WTC11 (cell line): Measurements from ENCODE around the gene TMEM121B. TPM values are rescaled to one million over a fixed set of nuclear protein-coding genes. Genes with fewer than 3 reads are reported as not detected.

Experiments
- ATAC-seq: fragments of 200-7000 bp; cut with Tn5 transposase; 2 replicates; pipeline ENCODE4 v1.10.0; 2021; ENCODE audit warnings: mild to moderate bottlenecking, moderate library complexity
- CTCF ChIA-PET: fragments of 300-600 bp; sonication (Branson Sonifier 250); formaldehyde crosslinking; loops from one replicate; lab custom pipeline; 2021; ENCODE audit warnings: antibody characterized with exemption; lab: Charles Lee
- POLR2A ChIA-PET: fragments of 350-600 bp; sonication (Branson Sonifier 250); formaldehyde crosslinking; loops from one replicate; lab custom pipeline; 2021; ENCODE audit warnings: antibody characterized with exemption; lab: Charles Lee
- DNase-seq: peaks from one replicate; pipeline ENCODE4 v3.0.0; 2021; ENCODE audit warnings: low spot score
- H3K27ac Mint-ChIP-seq: 2 replicates; pipeline ENCODE4 v1.8.0; 2021; ENCODE audit warnings: mixed read lengths
- H3K27me3 Mint-ChIP-seq: 2 replicates; pipeline ENCODE4 v1.8.0; 2021; ENCODE audit warnings: low read depth, mild to moderate bottlenecking, moderate library complexity, mixed read lengths
- H3K36me3 Mint-ChIP-seq: 2 replicates; pipeline ENCODE4 v1.8.0; 2021; ENCODE audit warnings: mixed read lengths
- H3K4me1 Mint-ChIP-seq: 2 replicates; pipeline ENCODE4 v1.8.0; 2022; ENCODE audit warnings: mixed read lengths
- H3K4me3 Mint-ChIP-seq: 2 replicates; pipeline ENCODE4 v1.8.0; 2021; ENCODE audit warnings: mild to moderate bottlenecking, moderate library complexity, mixed read lengths
- H3K9me3 Mint-ChIP-seq: 2 replicates; pipeline ENCODE4 v1.8.0; 2021; ENCODE audit warnings: mixed read lengths
- AR ChIP-seq: fragments of 250-450 bp; sonication (Bioruptor Pico); IDR thresholded peaks from 2 replicates; pipeline ENCODE4 v1.9.0; 2021; ENCODE audit warnings: mild to moderate bottlenecking
- ATF3 ChIP-seq: sonication (generic); formaldehyde crosslinking; conservative IDR thresholded peaks from 2 replicates; pipeline ENCODE4 v1.8.1; 2022; ENCODE audit warnings: mild to moderate bottlenecking, missing genetic modification reagents
- CBFB ChIP-seq: sonication (generic); formaldehyde crosslinking; IDR thresholded peaks from 2 replicates; pipeline ENCODE4 v1.8.1; 2022; ENCODE audit warnings: mild to moderate bottlenecking, low read depth, missing genetic modification reagents
- E2F4 ChIP-seq: sonication (generic); formaldehyde crosslinking; IDR thresholded peaks from 2 replicates; pipeline ENCODE4 v1.8.1; 2022; ENCODE audit warnings: low read depth, mild to moderate bottlenecking, moderate library complexity, missing genetic modification reagents, borderline replicate concordance
- ETV6 ChIP-seq: sonication (generic); formaldehyde crosslinking; IDR thresholded peaks from 2 replicates; pipeline ENCODE4 v1.8.1; 2022; ENCODE audit warnings: mild to moderate bottlenecking, missing genetic modification reagents
- FOXJ3 ChIP-seq: sonication (generic); formaldehyde crosslinking; IDR thresholded peaks from 2 replicates; pipeline ENCODE4 v1.9.0; 2021; ENCODE audit warnings: missing genetic modification reagents, mild to moderate bottlenecking, borderline replicate concordance
- HMGXB4 ChIP-seq: sonication (generic); formaldehyde crosslinking; IDR thresholded peaks from 2 replicates; pipeline ENCODE4 v1.8.1; 2023; ENCODE audit warnings: mild to moderate bottlenecking, moderate library complexity, missing genetic modification reagents
- JUN ChIP-seq: sonication (generic); formaldehyde crosslinking; IDR thresholded peaks from 2 replicates; pipeline ENCODE4 v1.8.0; 2023; ENCODE audit warnings: mild to moderate bottlenecking, missing genetic modification reagents
- MLX ChIP-seq: sonication (generic); formaldehyde crosslinking; IDR thresholded peaks from 2 replicates; pipeline ENCODE4 v1.8.1; 2023; ENCODE audit warnings: mild to moderate bottlenecking, missing genetic modification reagents, moderate library complexity
- MXD4 ChIP-seq: fragments of 250-450 bp; sonication (Bioruptor Pico); IDR thresholded peaks from 2 replicates; pipeline ENCODE4 v1.8.0; 2021; ENCODE audit warnings: mild to moderate bottlenecking, moderate library complexity, borderline replicate concordance
- OVOL2 ChIP-seq: fragments of 250-450 bp; sonication (Bioruptor Pico); IDR thresholded peaks from 2 replicates; pipeline ENCODE4 v1.9.0; 2021; ENCODE audit warnings: mild to moderate bottlenecking, borderline replicate concordance
- RELA ChIP-seq: sonication (generic); formaldehyde crosslinking; IDR thresholded peaks from 2 replicates; pipeline ENCODE4 v1.8.1; 2022; ENCODE audit warnings: missing genetic modification reagents, mild to moderate bottlenecking, borderline replicate concordance
- TEAD4 ChIP-seq: sonication (generic); formaldehyde crosslinking; IDR thresholded peaks from 2 replicates; pipeline ENCODE4 v1.8.0; 2022; ENCODE audit warnings: mild to moderate bottlenecking, missing genetic modification reagents
- ZBTB43 ChIP-seq: sonication (generic); formaldehyde crosslinking; IDR thresholded peaks from 2 replicates; pipeline ENCODE4 v1.8.1; 2023; ENCODE audit warnings: mild to moderate bottlenecking, missing genetic modification reagents
- ZNF232 ChIP-seq: sonication (generic); formaldehyde crosslinking; IDR thresholded peaks from 2 replicates; pipeline ENCODE4 v1.8.0; 2022; ENCODE audit warnings: mild to moderate bottlenecking, missing genetic modification reagents
- ZNF425 ChIP-seq: fragments of 250-450 bp; sonication (Bioruptor Pico); conservative IDR thresholded peaks from 2 replicates; pipeline ENCODE4 v1.9.0; 2021; ENCODE audit warnings: mild to moderate bottlenecking
- ZNF671 ChIP-seq: fragments of 250-450 bp; sonication (Bioruptor Pico); IDR thresholded peaks from 2 replicates; pipeline ENCODE4 v1.8.0; 2021; ENCODE audit warnings: mild to moderate bottlenecking
- total RNA-seq: library from RNA; stranded (reverse); gene quantifications from 3 replicates; pipeline ENCODE4 v1.2.3, GENCODE V29; 2021

Gene TMEM121B
- total RNA-seq, 1 experiment from 2014 or later, result 7.5 TPM

GRCh38 chr22:17115236-17115635 lies 5.9 kb downstream of the TMEM121B start (continued):
- TF ChIP-seq TEAD4 (CRISPR knock-in tag) (no peak), E2F4 (CRISPR knock-in tag) (no peak), ETV6 (CRISPR knock-in tag) (no peak)

- peaks cover 3% of the 10 kb centered on the region; the same call in 1 of the 2 replicates for H3K27me3 Mint-ChIP-seq
- ATAC-seq (no peak), DNase-seq (no peak)
- TF ChIP-seq ZNF232, result no peak
- TF ChIP-seq OVOL2 (CRISPR knock-in tag), result no peak
- TF ChIP-seq JUN (CRISPR knock-in tag), result no peak
- no peak for TF ChIP-seq RELA
- H3K4me1 Mint-ChIP-seq, result peaks cover 23% of the 10 kb centered on the region
- H3K27ac Mint-ChIP-seq, result no peak overlapping the region
- H3K9me3 Mint-ChIP-seq, result no peaks in the 10 kb centered on the region
- H3K36me3 Mint-ChIP-seq, result no peaks in the 10 kb centered on the region
- no peak overlapping the region for H3K4me3 Mint-ChIP-seq
- ChIA-PET POLR2A (interaction anchor here (0.6 kb wide), 1 partner anchor 320 kb away, joined by 8 read pairs; no protein-coding TSS in a partner anchor), CTCF (interaction anchor here (1.2 to 2.9 kb wide), 4 partner anchors 19 to 119 kb away, joined by 3 to 9 read pairs (median 5); no protein-coding TSS in a partner anchor)
These were observed 6.3 kb downstream of the TMEM121B start for GRCh38 chr22:17114898-17115235.

GRCh38 chr22:17114173-17114897 lies 6.8 kb downstream of the TMEM121B start:
- no peak overlapping the region for H3K4me3 Mint-ChIP-seq
- no peaks in the 10 kb centered on the region for H3K9me3 Mint-ChIP-seq
- POLR2A ChIA-PET, result no interaction called here
- no peak for TF ChIP-seq ATF3
- no peak for TF ChIP-seq MXD4 (CRISPR knock-in tag)
- no peak for TF ChIP-seq CBFB (CRISPR knock-in tag)
- TF ChIP-seq MLX (CRISPR knock-in tag), result no peak
- TF ChIP-seq ETV6 (CRISPR knock-in tag), result no peak
- H3K27ac Mint-ChIP-seq, result no peak overlapping the region; the same call in 1 of the 2 replicates
- ATAC-seq, result no peak
- no peaks in the 10 kb centered on the region; the same call in 1 of the 2 replicates for H3K36me3 Mint-ChIP-seq
- no peaks in the 10 kb centered on the region; the same call in 1 of the 2 replicates for H3K27me3 Mint-ChIP-seq
- peaks cover 23% of the 10 kb centered on the region for H3K4me1 Mint-ChIP-seq
- no peak for DNase-seq
- CTCF ChIA-PET, result interaction anchor here (1.2 to 2.9 kb wide), 4 partner anchors 18 to 120 kb away, joined by 3 to 9 read pairs (median 5); no protein-coding TSS in a partner anchor

- H3K9me3 Mint-ChIP-seq, result no peaks in the 10 kb centered on the region
- H3K27ac Mint-ChIP-seq, result no peak overlapping the region
- peaks cover 23% of the 10 kb centered on the region for H3K4me1 Mint-ChIP-seq
- no peak for ATAC-seq
- H3K4me3 Mint-ChIP-seq, result no peak overlapping the region
- no peaks in the 10 kb centered on the region; the same call in 1 of the 2 replicates for H3K27me3 Mint-ChIP-seq
- no peaks in the 10 kb centered on the region; the same call in 1 of the 2 replicates for H3K36me3 Mint-ChIP-seq
- ChIA-PET POLR2A (no interaction called here), CTCF (interaction anchor here (0.6 to 1.3 kb wide), 2 partner anchors 18 to 58 kb away, joined by 3 to 4 read pairs; no protein-coding TSS in a partner anchor)
- DNase-seq, result no peak
- TF ChIP-seq ZBTB43 (CRISPR knock-in tag) (no peak), ZNF671 (no peak), FOXJ3 (no peak), ZNF425 (CRISPR knock-in tag) (no peak), ETV6 (CRISPR knock-in tag) (no peak), MLX (CRISPR knock-in tag) (no peak), HMGXB4 (CRISPR knock-in tag) (no peak), AR (CRISPR knock-in tag) (no peak)
These were observed 7.6 kb downstream of the TMEM121B start for GRCh38 chr22:17113600-17113999.
